ENCODE measurements around the gene INPP5J. TPM values are rescaled to one million over a fixed set of nuclear protein-coding genes. Genes with fewer than 3 reads are reported as not detected.
A peak's percentile ranks its signal among the peaks of the same experiment; 100 is the strongest.
"Not testable (repeated sequence)": the region's sequence is repeated elsewhere in the genome, so short reads cannot be mapped to it uniquely, and the experiment has no call there.

INPP5J gene
- total and polyA plus RNA-seq, 5 donors from 2014 or later: 0.47 TPM; not detected in 4

DNA sequence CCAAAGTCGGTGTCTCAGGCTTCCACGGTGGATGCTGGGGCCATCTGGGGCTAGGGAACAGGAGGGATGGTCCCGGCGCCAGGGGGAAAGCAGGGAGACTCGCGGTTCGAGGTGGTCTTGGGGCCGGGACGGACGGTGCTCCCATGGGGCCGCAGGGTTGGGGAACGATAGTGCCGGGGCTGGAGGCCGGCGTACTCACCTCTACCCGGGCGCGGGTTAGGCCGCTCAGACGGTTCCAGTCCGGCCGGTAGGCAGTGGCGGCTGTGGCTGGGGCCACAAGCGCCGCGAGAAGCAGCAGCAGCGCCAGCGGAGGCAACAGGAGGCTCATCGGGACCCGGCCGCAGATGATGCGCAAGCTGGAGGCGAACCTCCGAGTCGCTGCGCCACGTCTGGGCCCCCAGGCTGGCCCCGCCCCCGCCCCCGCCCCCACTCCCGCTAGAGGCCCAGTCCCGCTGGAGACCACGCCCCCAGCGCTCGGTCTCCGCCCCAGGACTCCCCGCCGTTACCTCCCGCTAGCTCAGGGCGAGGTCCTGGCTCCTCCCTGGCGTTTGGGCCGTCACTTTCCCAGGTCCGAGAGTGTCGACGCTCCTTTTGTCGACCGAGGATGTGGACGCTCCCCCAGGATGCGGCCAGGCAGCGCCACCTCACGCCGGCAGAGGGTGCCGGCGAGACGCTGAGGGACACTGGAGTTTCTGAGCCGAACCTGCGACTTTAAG is 15.4 kb upstream of the INPP5J start, which contains the start of gene SELENOM:
Gene SELENOM, minus strand, starts transcription at position 391 of the 716 bp plus-strand sequence. Its CDS starts 63 bp downstream, at position 328.
- Histone ChIP-seq H3K9me3 (ENCODE audit: control insufficient read depth in 2 of 2, low read length in 2 of 2) (no peaks in the 10 kb centered on the region), H3K4me1 (ENCODE audit: control insufficient read depth, insufficient read depth, low read length, poor library complexity, severe bottlenecking) (peaks cover 18% of the 10 kb centered on the region), H3K36me3 (ENCODE audit: control insufficient read depth, insufficient read depth, low read length) (no peaks in the 10 kb centered on the region), H3K27me3 (ENCODE audit: control insufficient read depth, insufficient read depth, low read length) (no peaks in the 10 kb centered on the region), H3K4me3 (ENCODE audit: low read depth, low read length) (peak within 1 kb of the TSS; percentile 66), H3K27ac (ENCODE audit: insufficient read depth, low read length, poor library complexity, severe bottlenecking) (peak within 1 kb of the TSS; percentile 72)
- Mint-ChIP-seq H3K27me3 (peaks cover 4% of the 10 kb centered on the region), H3K36me3 (no peaks in the 10 kb centered on the region), H3K9me3 (no peaks in the 10 kb centered on the region), H3K27ac (peak within 1 kb of the TSS; percentile 92 to 96 (median 96)), H3K4me1 (peaks cover 0 to 34% (median 16%) of the 10 kb centered on the region in 4 donors), H3K4me3 (peak within 1 kb of the TSS; percentile 77 to 99 (median 93))
- ATAC-seq (ENCODE audit: low read depth in 2 of 2) (peak; percentile 90 to 91), DNase-seq (peak; percentile 83 to 90 (median 87))

DNA sequence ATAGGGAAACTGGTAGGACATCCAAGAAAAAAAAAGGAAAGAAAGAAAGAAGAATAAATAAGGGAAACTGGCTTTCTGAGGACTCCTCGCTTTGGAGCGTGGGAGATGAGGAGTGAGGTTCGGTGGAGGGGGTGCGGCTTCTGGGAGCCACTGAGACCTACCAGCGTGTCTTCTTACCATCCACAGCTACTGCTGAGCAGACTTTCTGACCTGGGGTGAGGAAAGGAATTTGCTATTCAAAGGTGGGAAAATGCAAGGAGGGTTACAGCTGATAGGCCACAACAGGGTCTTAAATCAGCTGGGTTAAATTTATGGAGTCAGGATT is 14.9 kb upstream of the INPP5J start:
- Mint-ChIP-seq H3K9me3 (no peaks in the 10 kb centered on the region), H3K4me3 (peak overlapping the region; percentile 77 to 99 (median 93)), H3K36me3 (no peaks in the 10 kb centered on the region), H3K27me3 (peaks cover 4% of the 10 kb centered on the region), H3K27ac (peak overlapping the region; percentile 92 to 96 (median 96)), H3K4me1 (peaks cover 0 to 34% (median 16%) of the 10 kb centered on the region in 4 donors)
- peak; percentile 11 to 22 for ATAC-seq (ENCODE audit: low read depth in 2 of 2)
- Histone ChIP-seq H3K27ac (ENCODE audit: insufficient read depth, low read length, poor library complexity, severe bottlenecking) (peak overlapping the region; percentile 53), H3K9me3 (ENCODE audit: control insufficient read depth in 2 of 2, low read length in 2 of 2) (no peaks in the 10 kb centered on the region), H3K27me3 (ENCODE audit: control insufficient read depth, insufficient read depth, low read length) (no peaks in the 10 kb centered on the region), H3K4me3 (ENCODE audit: low read depth, low read length) (peak overlapping the region; percentile 66), H3K36me3 (ENCODE audit: control insufficient read depth, insufficient read depth, low read length) (no peaks in the 10 kb centered on the region), H3K4me1 (ENCODE audit: control insufficient read depth, insufficient read depth, low read length, poor library complexity, severe bottlenecking) (peaks cover 18% of the 10 kb centered on the region)
- no peak for DNase-seq

- not testable (repeated sequence) for H3K9me3 Mint-ChIP-seq; ATAC-seq (ENCODE audit: low read depth in 2 of 2); H3K4me1 ChIP-seq (ENCODE audit: control insufficient read depth, insufficient read depth, low read length, poor library complexity, severe bottlenecking); H3K27ac Mint-ChIP-seq; DNase-seq; H3K4me3 ChIP-seq (ENCODE audit: low read depth, low read length); H3K27me3 ChIP-seq (ENCODE audit: control insufficient read depth, insufficient read depth, low read length); H3K9me3 ChIP-seq (ENCODE audit: control insufficient read depth in 2 of 2, low read length in 2 of 2); H3K4me3 Mint-ChIP-seq; H3K36me3 ChIP-seq (ENCODE audit: control insufficient read depth, insufficient read depth, low read length); H3K27me3 Mint-ChIP-seq; H3K27ac ChIP-seq (ENCODE audit: insufficient read depth, low read length, poor library complexity, severe bottlenecking); H3K36me3 Mint-ChIP-seq
- H3K4me1 Mint-ChIP-seq: peaks cover 0 to 10% (median 3%) of the 10 kb centered on the region in 4 donors
These were observed 10.1 kb upstream of the INPP5J start for GRCh38 chr22:31112547-31113091.

GRCh38 chr22:31118046-31118820 is 4.5 kb upstream of the INPP5J start:
- H3K9me3 Mint-ChIP-seq: no peaks in the 10 kb centered on the region
- Histone ChIP-seq H3K27ac (ENCODE audit: insufficient read depth, low read length, poor library complexity, severe bottlenecking) (no peak overlapping the region), H3K4me3 (ENCODE audit: low read depth, low read length) (no peak overlapping the region), H3K4me1 (ENCODE audit: control insufficient read depth, insufficient read depth, low read length, poor library complexity, severe bottlenecking) (no peaks in the 10 kb centered on the region), H3K27me3 (ENCODE audit: control insufficient read depth, insufficient read depth, low read length) (no peaks in the 10 kb centered on the region), H3K9me3 (ENCODE audit: control insufficient read depth in 2 of 2, low read length in 2 of 2) (no peaks in the 10 kb centered on the region), H3K36me3 (ENCODE audit: control insufficient read depth, insufficient read depth, low read length) (no peaks in the 10 kb centered on the region)
- H3K4me1 Mint-ChIP-seq: peaks cover 0 to 7% (median 1%) of the 10 kb centered on the region in 4 donors
- no peaks in the 10 kb centered on the region for H3K36me3 Mint-ChIP-seq
- DNase-seq: no peak
- ATAC-seq (ENCODE audit: low read depth in 2 of 2): no peak
- H3K27me3 Mint-ChIP-seq: peaks cover 6% of the 10 kb centered on the region
- no peak overlapping the region for H3K4me3 Mint-ChIP-seq
- peak overlapping the region in 1 of 3 donors; percentile 8 for H3K27ac Mint-ChIP-seq

DNA sequence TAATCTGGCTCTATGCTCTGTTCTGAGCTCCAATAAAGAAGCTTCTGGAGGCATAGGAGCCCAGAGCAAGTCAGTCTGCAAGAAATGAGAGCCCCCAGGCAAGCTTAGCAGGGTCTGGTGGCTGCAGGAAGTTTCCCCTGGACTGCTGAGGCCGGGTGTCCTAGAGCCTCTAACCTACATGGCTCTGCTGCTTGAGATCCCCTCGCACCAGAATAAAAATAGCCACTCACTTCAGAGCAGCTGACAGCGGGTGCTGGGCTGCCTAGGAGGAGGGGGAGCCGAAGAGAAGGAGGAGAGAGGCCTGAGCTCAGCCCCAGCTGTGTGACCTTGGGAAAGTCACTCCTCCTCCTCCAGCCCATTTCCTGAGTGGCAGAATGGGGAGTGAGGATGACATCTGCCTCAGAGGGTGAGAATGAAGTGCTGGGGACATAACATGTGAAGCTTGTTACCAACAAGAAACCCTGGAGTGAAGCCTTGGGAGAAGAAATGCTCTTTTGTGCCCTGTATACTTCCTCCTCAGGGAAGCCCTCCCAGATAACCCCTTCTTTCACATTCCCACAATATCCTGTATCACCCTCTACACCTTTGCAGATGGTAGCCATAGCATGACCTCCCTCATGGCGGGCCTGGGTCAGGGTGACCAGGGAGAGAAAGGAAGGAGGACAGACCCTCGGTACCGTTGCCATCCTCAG is 3.6 kb upstream of the INPP5J start:
- Mint-ChIP-seq H3K27ac (no peak overlapping the region), H3K27me3 (peaks cover 10% of the 10 kb centered on the region), H3K36me3 (no peaks in the 10 kb centered on the region), H3K4me3 (no peak overlapping the region), H3K9me3 (no peaks in the 10 kb centered on the region), H3K4me1 (peaks cover 0 to 7% (median 1%) of the 10 kb centered on the region in 4 donors)
- Histone ChIP-seq H3K4me1 (ENCODE audit: control insufficient read depth, insufficient read depth, low read length, poor library complexity, severe bottlenecking) (no peaks in the 10 kb centered on the region), H3K36me3 (ENCODE audit: control insufficient read depth, insufficient read depth, low read length) (no peaks in the 10 kb centered on the region), H3K27ac (ENCODE audit: insufficient read depth, low read length, poor library complexity, severe bottlenecking) (no peak overlapping the region), H3K9me3 (ENCODE audit: control insufficient read depth in 2 of 2, low read length in 2 of 2) (no peaks in the 10 kb centered on the region), H3K27me3 (ENCODE audit: control insufficient read depth, insufficient read depth, low read length) (no peaks in the 10 kb centered on the region), H3K4me3 (ENCODE audit: low read depth, low read length) (no peak overlapping the region)
- DNase-seq: no peak
- no peak for ATAC-seq (ENCODE audit: low read depth in 2 of 2)

DNA sequence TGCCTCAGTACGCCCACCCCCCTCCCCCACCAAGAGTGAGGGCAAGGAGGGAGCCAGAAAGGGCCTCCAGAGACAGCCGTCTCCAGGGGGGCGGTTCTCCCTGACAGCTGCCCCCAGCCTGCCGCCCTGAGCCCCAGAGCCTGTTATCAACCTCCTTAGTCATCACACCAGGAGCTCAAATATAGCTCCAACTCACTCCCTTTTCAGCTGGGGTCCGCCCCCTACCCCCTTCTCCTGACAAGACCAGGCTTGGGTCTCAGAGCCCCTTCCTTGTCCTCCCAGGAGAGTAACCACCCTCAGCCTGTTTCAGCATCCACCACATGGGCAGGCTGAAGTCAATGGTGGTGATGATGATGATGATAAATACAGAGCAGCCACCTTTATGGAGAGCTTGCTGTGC is 2.5 kb upstream of the INPP5J start:
- H3K9me3 Mint-ChIP-seq: no peaks in the 10 kb centered on the region
- H3K27me3 Mint-ChIP-seq: peaks cover 10% of the 10 kb centered on the region
- Histone ChIP-seq H3K4me1 (ENCODE audit: control insufficient read depth, insufficient read depth, low read length, poor library complexity, severe bottlenecking) (no peaks in the 10 kb centered on the region), H3K36me3 (ENCODE audit: control insufficient read depth, insufficient read depth, low read length) (no peaks in the 10 kb centered on the region), H3K27me3 (ENCODE audit: control insufficient read depth, insufficient read depth, low read length) (no peaks in the 10 kb centered on the region), H3K9me3 (ENCODE audit: control insufficient read depth in 2 of 2, low read length in 2 of 2) (no peaks in the 10 kb centered on the region), H3K27ac (ENCODE audit: insufficient read depth, low read length, poor library complexity, severe bottlenecking) (no peak overlapping the region), H3K4me3 (ENCODE audit: low read depth, low read length) (no peak overlapping the region)
- peak overlapping the region in 2 of 3 donors; percentile 27 to 48 for H3K27ac Mint-ChIP-seq
- no peak for ATAC-seq (ENCODE audit: low read depth in 2 of 2)
- no peaks in the 10 kb centered on the region for H3K36me3 Mint-ChIP-seq
- H3K4me3 Mint-ChIP-seq: no peak overlapping the region
- no peak for DNase-seq
- peaks cover 0 to 7% (median 1%) of the 10 kb centered on the region in 4 donors for H3K4me1 Mint-ChIP-seq

DNA sequence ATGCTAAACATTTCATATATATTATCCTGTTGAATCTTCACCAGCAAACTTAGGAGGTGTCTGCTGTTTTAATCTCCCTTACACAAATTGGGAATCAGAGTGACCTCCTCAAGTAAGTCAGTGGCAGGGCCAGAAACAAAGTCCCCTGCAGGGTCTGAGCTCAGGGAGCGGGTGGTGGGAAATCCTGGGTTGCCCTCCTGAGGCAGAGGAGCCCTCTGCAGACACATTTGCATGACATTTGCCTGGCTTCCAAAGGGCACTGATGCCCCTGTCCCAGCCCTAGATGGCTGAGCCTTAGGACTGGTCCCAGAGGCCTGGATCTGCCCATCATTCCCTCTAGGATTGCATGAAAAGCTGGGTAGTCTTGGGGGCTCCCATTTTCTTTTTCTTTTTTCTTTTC is 2.1 kb upstream of the INPP5J start:
- Histone ChIP-seq H3K27ac (ENCODE audit: insufficient read depth, low read length, poor library complexity, severe bottlenecking) (no peak overlapping the region), H3K9me3 (ENCODE audit: control insufficient read depth in 2 of 2, low read length in 2 of 2) (no peaks in the 10 kb centered on the region), H3K36me3 (ENCODE audit: control insufficient read depth, insufficient read depth, low read length) (no peaks in the 10 kb centered on the region), H3K4me1 (ENCODE audit: control insufficient read depth, insufficient read depth, low read length, poor library complexity, severe bottlenecking) (no peaks in the 10 kb centered on the region), H3K4me3 (ENCODE audit: low read depth, low read length) (no peak overlapping the region), H3K27me3 (ENCODE audit: control insufficient read depth, insufficient read depth, low read length) (no peaks in the 10 kb centered on the region)
- Mint-ChIP-seq H3K9me3 (no peaks in the 10 kb centered on the region), H3K4me1 (peaks cover 0 to 7% (median 1%) of the 10 kb centered on the region in 4 donors), H3K27me3 (peaks cover 10% of the 10 kb centered on the region), H3K4me3 (no peak overlapping the region), H3K36me3 (no peaks in the 10 kb centered on the region), H3K27ac (peak overlapping the region in 1 of 3 donors; percentile 48)
- ATAC-seq (ENCODE audit: low read depth in 2 of 2): no peak
- no peak for DNase-seq
